ENCODE data around the gene RIN2. TPM values are rescaled to one million over a fixed set of nuclear protein-coding genes. Genes with fewer than 3 reads are reported as not detected.

Gene RIN2
- total RNA-seq, 4 donors from 2014 or later = 17.9 to 30.9 (median 22.6) TPM

GRCh38 chr20:19734811-19735210 lies 23.2 kb upstream of the RIN2 start:
- no peak for TF ChIP-seq POLR2A (IDR thresholded peaks at IDR 0.05)
- no peak for TF ChIP-seq CTCF (IDR thresholded peaks at IDR 0.05 in 4 of 5, conservative IDR thresholded peaks at IDR 0.05 in 1 of 5)
- peak; percentile 37 to 88 for ATAC-seq
- H3K27ac ChIP-seq = peak overlapping the region; percentile 66 to 81 (median 73)
- peaks cover 10 to 30% of the 10 kb centered on the region in 2 donors for H3K4me1 ChIP-seq
- H3K9me3 ChIP-seq = no peaks in the 10 kb centered on the region
- H3K4me3 ChIP-seq = no peak overlapping the region
- DNase-seq = no peak
- intact Hi-C loops (cut with DNase I; ENCODE audit: low total_unique reads) (loop anchor here (2.0 kb wide), 2 partner anchors 22 to 44 kb away; no protein-coding TSS in a partner anchor), in situ Hi-C loops (cut with MboI; ENCODE audit: low sequenced_read_pairs in 4 of 4) (no loop called here)
- no peaks in the 10 kb centered on the region for H3K36me3 ChIP-seq
- no peaks in the 10 kb centered on the region for H3K27me3 ChIP-seq

GRCh38 chr20:19735446-19735845 lies 22.6 kb upstream of the RIN2 start:
- DNase-seq (peak; percentile 70 to 84), ATAC-seq (peak; percentile 96 to 97)
- H3K27ac ChIP-seq = peak overlapping the region; percentile 66 to 81 (median 73)
- in situ Hi-C loops (cut with MboI; ENCODE audit: low sequenced_read_pairs in 4 of 4) = no loop called here
- H3K36me3 ChIP-seq = no peaks in the 10 kb centered on the region
- H3K27me3 ChIP-seq = no peaks in the 10 kb centered on the region
- H3K4me1 ChIP-seq = peaks cover 10 to 30% of the 10 kb centered on the region in 2 donors
- no peak for TF ChIP-seq CTCF (IDR thresholded peaks at IDR 0.05 in 4 of 5, conservative IDR thresholded peaks at IDR 0.05 in 1 of 5)
- intact Hi-C loops (cut with DNase I; ENCODE audit: low total_unique reads) = loop anchor here (2.0 kb wide), 2 partner anchors 21 to 45 kb away; no protein-coding TSS in a partner anchor
- no peak overlapping the region for H3K4me3 ChIP-seq
- H3K9me3 ChIP-seq = no peaks in the 10 kb centered on the region

GRCh38 chr20:19737025-19737424 lies 21.0 kb upstream of the RIN2 start:
- TF ChIP-seq POLR2A (IDR thresholded peaks at IDR 0.05) = no peak
- no peak for TF ChIP-seq CTCF (IDR thresholded peaks at IDR 0.05 in 4 of 5, conservative IDR thresholded peaks at IDR 0.05 in 1 of 5)
- Histone ChIP-seq H3K36me3 (no peaks in the 10 kb centered on the region), H3K27ac (peak overlapping the region in 2 of 4 donors; percentile 8 to 9), H3K9me3 (no peaks in the 10 kb centered on the region), H3K27me3 (no peaks in the 10 kb centered on the region), H3K4me3 (no peak overlapping the region), H3K4me1 (peaks cover 10 to 30% of the 10 kb centered on the region in 2 donors)
- DNase-seq = no peak
- ATAC-seq = peak; percentile 55 to 60
- in situ Hi-C loops (cut with MboI; ENCODE audit: low sequenced_read_pairs in 4 of 4) (no loop called here), intact Hi-C loops (cut with DNase I; ENCODE audit: low total_unique reads) (no loop called here)

GRCh38 chr20:19738951-19739350 lies 19.1 kb upstream of the RIN2 start:
- ATAC-seq (no peak), DNase-seq (no peak)
- Histone ChIP-seq H3K4me3 (no peak overlapping the region), H3K4me1 (peaks cover 13 to 45% of the 10 kb centered on the region in 2 donors), H3K27me3 (no peaks in the 10 kb centered on the region), H3K36me3 (no peaks in the 10 kb centered on the region), H3K27ac (no peak overlapping the region), H3K9me3 (no peaks in the 10 kb centered on the region)
- TF ChIP-seq POLR2A (IDR thresholded peaks at IDR 0.05) (no peak), CTCF (IDR thresholded peaks at IDR 0.05 in 4 of 5, conservative IDR thresholded peaks at IDR 0.05 in 1 of 5) (no peak)
- in situ Hi-C loops (cut with MboI; ENCODE audit: low sequenced_read_pairs in 4 of 4) = no loop called here
- intact Hi-C loops (cut with DNase I; ENCODE audit: low total_unique reads) = no loop called here

- ATAC-seq (no peak), DNase-seq (no peak)
- in situ Hi-C loops (cut with MboI; ENCODE audit: low sequenced_read_pairs in 4 of 4) = no loop called here
- intact Hi-C loops (cut with DNase I; ENCODE audit: low total_unique reads) = no loop called here
- no peak overlapping the region for H3K4me3 ChIP-seq
- peaks cover 13 to 42% of the 10 kb centered on the region in 2 donors for H3K4me1 ChIP-seq
- H3K36me3 ChIP-seq = no peaks in the 10 kb centered on the region
- H3K27ac ChIP-seq = no peak overlapping the region
- TF ChIP-seq POLR2A (IDR thresholded peaks at IDR 0.05) (no peak), CTCF (IDR thresholded peaks at IDR 0.05 in 4 of 5, conservative IDR thresholded peaks at IDR 0.05 in 1 of 5) (no peak)
- H3K27me3 ChIP-seq = no peaks in the 10 kb centered on the region
- no peaks in the 10 kb centered on the region for H3K9me3 ChIP-seq
Measured at GRCh38 chr20:19739351-19739750, 18.7 kb upstream of the RIN2 start.

All from gastrocnemius medialis (tissue), 4 donors.